Astrocyte of the hippocampus (primary cell): ENCODE data around the gene SNCG.

Experiments used
- DNase-seq: peaks from one replicate; pipeline ENCODE4 v3.0.0; 2011; ENCODE audit warnings: low read depth, low spot score

The SNCG gene

DNA sequence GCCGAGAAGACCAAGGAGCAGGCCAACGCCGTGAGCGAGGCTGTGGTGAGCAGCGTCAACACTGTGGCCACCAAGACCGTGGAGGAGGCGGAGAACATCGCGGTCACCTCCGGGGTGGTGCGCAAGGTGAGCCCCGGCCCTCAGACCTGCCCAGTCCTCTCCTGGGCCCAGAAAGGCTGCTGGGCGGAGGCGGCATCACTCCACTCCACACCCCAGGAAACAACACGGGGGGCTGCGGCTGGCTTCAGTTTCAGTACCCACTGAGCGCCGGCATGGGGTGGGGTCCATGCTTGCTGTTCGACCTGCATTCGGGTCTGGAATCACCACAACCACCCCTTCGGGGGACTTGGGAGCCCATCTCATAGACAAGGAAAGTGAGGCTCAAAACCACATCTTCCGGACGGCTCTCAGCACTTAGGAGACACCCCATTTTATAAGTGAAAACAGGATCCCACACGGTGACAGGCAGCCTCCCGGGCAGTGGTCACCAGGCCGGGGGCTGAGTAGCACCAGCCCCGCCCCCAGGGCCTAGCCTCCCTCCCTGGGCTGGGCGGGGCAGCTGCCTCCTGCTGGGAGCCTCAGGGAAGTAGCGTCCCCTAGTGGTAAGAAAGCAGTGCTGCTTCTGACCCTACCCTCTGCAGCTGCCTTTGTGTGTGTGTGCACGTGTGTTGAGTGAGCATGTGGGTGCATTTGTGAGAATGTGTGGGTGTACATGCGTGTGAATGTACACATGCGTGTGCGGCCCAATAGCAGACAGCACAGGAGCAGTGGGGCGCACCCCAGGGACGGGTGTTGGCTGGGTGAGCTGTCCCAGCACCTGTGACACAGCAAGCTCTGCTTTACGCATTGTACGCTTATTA lies 1.8 kb downstream of the SNCG start:
- DNase-seq, result peak; percentile 65

DNA sequence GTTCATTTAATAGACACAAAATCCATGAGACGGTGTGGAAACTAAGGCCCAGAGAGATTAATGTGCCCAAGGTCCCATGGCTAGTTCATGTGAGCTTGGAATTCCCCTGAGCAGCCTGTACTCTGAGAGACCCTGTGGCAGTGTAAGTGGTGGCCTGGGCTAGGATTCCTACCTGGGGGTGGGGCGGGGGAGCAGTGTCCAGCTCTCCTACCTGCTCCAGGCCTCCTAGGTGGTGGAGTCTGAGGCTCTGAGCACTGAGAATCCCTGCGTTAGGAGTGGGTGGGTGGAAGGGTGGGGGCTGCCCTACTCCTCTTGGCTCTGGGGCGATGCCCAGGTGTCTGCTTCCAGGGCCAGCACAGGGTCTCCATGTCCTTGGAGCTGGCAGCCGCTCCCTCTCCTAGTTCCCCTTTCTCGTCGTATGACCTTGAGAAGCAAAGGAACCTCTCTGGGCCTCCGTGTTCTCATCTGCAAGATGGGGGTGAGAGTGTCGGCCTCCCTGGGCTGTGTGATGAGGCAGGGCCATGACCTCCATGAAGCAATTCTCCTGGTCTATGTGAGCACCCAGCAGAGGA lies 2.5 kb downstream of the SNCG start:
- DNase-seq, result no peak

DNA sequence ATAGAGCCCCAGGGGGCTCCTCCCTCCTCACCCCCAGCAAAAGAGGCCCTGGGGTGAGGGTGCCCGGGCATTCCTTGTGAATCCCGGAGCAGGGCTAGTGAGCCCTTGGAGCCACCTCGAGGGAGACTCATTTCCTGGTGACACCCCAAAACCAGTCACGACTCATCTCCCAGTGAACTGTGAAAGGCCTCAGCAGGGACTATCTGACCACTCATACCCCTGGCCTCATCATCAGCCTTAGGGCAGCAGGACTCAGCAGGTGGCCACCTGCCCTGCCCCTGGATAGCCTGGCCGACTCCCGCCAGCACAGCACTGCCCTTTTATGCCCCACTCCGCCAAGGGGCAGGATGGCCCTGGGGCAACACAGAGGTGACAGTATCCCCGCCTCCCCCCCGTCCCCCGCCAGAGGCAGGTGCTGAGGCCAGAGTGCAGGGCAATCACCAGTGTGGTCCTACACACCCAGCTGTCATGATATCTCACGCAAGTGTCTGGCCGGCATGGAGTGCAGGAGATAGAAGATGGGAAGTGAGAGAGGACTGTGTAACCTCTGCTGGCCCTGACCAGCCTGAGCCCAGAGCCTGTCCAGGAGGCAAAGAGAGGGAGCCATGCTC lies 3.2 kb downstream of the SNCG start:
- DNase-seq, result no peak

DNA sequence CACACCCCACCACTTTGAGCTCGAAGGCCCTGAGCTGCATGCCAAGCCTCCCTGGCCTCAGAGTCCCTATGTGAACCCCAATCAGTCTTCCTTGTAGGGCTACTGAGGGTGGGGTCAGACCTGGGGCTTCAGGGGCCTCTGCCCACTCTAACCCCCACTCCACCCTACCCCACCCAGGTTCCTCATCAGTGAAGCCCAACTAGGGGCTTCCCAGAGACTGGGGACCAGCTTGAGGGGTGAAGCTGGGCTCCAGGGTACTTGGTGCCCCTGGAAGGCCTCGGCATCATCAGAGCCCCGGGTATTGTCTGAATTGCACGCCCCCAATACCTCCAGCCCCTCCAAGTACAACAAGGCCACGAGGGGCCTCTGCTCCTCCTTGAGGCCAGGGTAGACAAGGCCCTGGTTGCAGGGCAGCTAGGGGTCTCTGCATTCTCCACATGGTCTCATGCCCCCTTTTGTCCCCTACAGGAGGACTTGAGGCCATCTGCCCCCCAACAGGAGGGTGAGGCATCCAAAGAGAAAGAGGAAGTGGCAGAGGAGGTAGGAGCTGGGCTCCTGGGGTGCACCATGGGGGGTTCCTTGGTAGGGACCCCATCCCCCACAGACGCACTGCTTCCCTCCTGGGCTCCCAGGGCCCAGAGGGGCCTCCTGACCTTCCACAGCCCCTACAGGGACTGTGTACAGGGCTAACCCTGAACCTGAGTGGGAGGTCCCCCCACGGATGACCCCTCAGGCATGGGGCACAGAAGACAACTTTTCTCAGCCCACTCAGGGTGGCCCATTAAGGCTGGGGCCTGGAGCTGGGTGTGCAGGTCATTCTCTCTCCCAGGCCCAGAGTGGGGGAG lies 4.0 kb downstream of the SNCG start:
- no peak for DNase-seq

DNA sequence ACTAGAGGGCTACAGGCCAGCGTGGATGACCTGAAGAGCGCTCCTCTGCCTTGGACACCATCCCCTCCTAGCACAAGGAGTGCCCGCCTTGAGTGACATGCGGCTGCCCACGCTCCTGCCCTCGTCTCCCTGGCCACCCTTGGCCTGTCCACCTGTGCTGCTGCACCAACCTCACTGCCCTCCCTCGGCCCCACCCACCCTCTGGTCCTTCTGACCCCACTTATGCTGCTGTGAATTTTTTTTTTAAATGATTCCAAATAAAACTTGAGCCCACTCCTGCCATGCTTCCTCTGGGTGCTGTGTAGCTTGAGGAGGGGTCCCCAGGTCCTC lies 4.5 kb downstream of the SNCG start:
- DNase-seq, result no peak

DNA sequence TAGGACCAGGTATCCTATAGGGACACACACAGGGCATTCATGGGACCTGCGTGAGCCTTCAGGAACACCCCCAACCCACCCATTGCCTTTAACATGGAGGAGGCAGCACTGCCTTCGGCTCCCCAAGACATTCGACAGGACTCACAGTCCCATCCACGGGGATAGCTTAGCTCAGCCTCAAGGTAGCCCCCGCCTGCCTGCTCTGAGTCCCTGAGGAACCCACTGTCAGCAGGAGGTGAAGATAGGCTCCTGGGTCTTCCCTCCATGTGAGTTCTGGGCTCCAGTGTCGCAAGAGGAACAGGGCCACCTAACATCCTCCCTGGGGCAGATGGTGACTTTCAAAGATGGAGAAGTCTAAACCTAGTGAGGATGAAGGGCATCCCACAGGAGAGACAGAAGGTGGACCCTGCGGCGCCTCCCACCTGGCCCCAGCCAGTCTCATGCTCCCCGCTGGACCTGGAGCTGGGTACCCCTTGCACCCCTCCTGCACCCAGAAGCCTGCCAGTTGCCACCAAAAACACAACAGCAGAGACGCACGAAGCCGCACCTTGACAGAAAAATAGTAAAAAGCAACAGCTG lies 5.0 kb downstream of the SNCG start:
- no peak for DNase-seq

DNA sequence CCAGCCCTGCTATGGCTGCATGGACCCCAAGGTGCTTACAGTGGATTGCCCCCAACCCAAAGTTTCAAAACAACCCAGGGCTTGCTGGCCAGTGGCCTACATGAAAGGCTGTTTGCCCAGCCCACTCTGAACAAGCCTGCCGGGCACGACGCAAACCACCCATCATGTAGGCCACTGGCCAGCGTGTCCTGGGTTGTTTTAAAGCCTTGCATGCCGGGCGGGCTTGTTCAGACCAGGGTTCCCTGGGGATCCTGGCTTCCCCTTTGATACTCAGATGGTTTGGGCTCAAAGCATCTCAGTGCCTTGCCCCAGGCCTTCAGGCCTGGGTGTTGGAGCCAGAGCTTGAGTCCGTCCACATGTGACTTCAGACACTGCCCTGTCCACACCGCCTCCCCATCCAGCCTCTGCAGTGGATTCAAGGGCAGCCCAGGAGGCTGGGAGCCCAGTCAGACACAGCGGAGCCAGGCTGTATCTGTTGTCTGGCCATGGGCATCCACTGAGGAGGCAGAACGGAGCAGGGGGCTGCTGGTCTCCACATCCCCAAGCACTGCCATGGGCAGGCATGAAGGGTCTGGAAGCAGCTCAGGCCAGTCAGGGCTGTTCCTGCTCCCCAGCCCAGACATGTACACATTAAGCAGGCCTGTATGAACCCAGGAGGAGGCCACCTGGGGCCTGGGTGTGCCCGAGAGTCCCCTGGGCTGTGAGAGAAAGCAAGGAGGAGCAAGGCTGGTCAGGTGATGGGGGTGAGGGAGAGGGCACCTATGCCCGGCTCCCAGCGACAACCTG lies 5.9 kb downstream of the SNCG start:
- DNase-seq, result no peak

DNA sequence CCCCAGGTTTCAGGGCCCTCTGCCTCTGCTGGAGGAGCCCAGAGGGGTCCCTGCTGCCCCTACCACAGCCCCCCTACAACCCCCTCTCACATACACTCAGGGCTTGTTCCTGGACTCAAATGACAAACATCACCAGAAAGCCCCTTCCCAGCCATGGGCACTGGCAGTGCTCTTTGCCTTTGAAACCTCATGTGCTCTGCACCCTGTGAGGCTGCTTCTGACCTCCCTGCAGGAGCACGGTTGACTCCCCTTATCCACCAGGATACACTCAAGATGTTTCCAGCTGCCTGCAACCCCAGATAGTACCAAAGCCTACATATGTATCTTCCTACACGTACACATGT lies 6.4 kb downstream of the SNCG start:
- no peak for DNase-seq

DNA sequence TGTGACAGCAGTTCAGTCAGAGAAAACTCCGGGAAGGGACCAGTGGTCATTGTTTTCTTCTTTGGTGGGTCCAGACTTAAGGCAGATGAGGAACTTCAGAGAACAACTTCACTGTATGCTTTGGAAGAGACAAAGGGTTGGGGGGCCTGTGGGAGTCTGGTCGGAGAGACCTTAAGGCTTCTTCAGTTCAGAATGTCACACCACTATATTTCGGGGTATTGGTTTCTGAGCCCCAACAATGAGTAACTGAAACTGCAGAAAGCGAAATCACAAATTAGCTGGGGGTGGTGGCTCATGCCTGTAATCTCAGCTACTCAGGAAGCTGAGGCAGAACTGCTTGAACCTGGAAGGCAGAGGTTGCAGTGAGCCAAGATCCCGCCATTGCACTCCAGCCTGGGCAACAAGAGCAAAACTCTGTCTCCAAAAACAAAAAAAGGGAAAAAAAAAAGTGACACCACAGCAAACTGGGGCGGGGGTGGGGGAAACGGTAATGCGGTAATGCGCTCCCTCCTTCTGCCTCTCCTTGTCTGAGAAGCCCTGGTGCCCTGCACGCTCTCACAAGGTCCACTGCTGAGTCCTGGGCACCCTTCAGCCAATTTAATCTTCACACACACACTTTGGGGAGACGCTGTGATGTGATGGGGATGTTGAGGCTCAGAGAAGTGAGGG lies 7.7 kb downstream of the SNCG start:
- DNase-seq, result no peak

DNA sequence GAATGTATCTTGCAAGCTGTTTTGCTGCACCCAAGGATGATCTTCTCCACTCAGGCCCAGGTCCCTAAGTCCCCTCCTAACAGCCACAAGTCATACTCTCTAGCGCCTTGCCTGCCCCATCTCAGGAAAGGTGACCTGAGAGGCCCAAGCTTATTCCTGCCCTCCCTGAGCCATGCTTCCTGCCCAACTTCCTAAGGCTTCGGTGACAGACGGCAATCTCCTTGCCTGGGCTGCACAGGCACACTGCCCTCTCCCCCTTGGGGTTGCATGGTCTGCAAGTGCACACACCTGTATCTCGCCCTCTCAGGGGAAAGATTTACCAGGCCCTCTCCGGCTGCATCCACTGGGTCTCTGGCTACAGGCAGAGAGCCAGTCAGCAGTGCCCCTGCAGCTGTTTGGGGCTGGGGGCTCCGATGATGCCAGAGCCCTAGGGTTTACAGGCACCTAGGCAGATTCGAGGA lies 9.1 kb downstream of the SNCG start:
- DNase-seq, result no peak

DNA sequence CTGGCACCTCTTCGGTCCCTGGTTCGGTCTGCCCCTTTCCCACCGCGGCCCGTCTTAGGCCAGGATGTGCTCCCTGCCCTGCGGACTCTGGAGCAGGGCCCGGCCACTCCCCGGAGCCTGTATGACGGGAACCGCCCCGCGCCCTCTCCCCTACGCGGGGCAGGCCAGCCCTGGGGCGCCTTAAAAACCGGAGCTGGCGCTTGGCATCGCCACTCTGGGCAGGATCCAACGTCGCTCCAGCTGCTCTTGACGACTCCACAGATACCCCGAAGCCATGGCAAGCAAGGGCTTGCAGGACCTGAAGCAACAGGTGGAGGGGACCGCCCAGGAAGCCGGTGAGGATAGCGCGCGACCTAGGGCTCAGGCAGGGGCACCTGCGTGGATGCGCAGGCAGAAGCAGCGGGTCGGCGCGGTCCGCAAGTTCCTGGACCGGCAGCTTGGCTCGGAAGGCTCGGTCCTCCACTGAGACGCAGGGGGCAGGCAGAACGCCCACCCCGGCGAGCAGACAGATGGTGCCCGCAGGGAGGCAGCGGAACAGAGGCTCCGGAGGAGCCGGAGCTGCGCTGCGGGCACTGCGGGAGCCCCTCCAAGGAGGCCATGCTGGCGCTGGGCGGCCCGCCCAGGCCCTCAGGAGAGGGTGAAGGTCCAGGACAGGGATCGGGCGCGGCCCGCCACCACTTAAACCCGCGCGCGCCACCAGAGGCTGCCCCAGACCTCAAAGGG lies 10.0 kb downstream of the SNCG start, which contains the start of gene ADIRF:
ADIRF (plus strand) TSS at position 212 of the 723 bp plus-strand sequence; CDS start at position 275, 63 bp downstream.
- DNase-seq, result no peak

DNA sequence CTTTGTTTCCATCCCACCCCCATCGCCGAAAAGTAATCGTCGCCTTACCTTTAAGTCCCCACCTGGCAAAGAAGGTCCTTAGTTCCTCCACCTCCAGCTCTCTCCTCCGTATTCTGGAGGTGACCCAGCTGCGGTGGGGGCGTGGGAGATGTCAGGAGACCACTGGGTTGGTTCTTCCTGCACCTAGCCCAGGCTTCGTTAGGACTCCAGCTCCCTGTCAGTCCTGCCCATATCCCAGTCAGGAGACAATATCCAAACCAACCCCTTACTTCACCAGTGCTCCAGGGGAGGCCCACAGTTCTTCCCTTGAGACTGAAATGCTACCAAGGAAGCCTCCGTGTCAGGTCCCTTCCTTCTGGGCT lies 10.6 kb downstream of the SNCG start:
- DNase-seq, result no peak

DNA sequence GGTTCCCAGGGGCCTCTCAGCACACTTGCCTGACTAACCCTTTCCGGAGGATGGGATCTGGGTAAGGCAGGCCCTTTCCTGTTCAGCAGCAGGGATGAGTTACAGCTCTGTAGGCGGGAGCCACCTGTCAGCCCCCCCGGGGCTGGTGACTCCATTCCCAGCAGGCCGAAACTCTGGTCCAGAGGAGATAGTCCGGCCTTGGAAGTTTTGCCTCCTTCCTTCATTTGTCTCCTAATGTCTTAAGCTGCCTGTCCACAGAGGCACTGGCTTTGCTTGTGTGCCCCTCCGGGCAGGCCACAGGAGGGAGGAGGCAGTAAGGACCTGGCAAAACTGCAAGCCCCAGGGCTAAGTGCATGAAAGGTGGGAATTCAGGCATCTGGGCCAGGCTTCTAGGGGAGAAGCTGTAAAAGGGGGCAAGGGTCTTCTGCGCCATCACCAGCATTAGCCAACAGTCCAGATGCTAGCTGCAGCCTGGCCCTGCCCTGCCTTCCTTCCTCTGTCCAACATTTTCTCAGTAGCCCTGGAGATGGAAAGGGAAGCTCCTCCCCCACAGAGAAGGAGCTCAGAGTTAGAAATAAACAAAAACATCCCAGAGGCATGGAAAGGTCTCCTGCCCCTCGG lies 11.1 kb downstream of the SNCG start:
- DNase-seq, result no peak

DNA sequence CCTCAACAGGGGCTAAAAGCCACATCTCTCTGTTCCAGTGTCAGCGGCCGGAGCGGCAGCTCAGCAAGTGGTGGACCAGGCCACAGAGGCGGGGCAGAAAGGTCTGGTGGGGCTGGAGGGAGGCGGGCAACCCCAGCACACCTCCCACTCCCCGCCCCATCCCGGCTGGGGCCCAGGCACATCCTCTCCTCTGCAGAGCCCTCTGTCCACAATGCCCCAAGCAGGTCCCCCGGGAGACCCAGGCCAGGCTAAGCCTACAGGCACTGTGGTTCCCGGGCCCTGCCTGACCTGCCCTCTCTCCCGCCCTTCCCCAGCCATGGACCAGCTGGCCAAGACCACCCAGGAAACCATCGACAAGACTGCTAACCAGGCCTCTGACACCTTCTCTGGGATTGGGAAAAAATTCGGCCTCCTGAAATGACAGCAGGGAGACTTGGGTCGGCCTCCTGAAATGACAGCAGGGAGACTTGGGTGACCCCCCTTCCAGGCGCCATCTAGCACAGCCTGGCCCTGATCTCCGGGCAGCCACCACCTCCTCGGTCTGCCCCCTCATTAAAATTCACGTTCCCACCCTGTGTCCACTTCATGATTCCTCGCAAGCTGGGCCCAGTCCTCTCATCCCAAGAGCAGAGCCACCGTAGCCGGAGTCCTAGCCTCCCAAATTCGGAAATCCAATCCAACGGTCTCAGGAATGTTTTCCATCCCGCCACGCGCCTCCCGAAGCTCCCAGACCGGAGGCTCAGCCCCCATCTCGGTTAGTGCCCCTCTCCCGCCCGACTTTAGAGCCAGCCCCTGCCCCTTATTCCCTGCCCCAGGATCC lies 12.0 kb downstream of the SNCG start:
- DNase-seq, result no peak

DNA sequence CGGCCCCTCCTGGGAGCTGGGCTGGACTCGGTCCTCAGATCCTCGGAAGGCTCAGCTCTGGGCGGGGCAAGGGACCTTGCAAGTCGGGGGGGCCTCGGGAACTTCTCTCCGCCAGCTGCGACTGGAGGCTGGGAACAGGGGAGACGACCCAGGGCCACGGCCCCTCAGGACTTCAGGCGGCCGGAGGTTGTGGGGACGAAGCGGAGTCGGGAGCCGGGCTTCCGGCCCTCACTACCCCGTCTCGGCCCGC lies 12.5 kb downstream of the SNCG start:
- no peak for DNase-seq

DNA sequence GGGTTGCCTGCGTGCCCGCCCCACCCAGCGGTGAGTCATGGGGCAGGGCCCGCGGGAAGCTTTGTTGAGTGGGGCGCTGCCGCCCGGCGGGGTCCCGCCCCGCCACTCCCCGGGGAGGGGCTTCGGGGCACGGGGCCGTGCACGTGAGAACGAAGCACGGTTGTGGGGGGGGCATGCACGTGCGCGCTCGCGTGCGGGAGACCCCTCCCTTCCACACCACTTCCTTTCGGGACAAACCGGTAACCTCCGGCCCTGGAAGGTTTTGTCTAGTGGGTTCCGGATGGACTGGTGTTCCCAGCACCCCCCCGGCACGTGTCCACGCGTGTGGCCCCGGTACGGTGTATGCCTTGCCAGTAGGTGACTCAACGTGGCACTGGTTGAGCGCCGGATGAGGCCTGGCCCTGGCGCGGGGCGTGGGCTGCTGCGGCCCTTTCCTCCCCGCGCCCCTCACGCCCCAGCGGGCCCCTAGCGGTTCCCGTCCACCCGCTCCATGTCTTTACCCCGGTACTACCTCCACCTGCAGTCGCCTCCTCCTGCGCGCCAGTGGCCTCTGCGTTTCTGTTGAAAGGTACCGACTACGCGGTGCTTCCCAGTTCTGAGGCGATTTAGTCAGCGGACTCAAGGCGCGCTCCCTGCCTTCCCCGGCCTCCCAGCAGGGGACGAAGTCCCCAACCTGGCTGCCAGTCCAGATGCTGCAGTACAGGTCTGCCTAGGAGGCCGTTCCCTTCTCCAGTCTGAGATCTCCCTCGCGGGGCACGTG lies 13.0 kb downstream of the SNCG start:
- peak; percentile 94 for DNase-seq

DNA sequence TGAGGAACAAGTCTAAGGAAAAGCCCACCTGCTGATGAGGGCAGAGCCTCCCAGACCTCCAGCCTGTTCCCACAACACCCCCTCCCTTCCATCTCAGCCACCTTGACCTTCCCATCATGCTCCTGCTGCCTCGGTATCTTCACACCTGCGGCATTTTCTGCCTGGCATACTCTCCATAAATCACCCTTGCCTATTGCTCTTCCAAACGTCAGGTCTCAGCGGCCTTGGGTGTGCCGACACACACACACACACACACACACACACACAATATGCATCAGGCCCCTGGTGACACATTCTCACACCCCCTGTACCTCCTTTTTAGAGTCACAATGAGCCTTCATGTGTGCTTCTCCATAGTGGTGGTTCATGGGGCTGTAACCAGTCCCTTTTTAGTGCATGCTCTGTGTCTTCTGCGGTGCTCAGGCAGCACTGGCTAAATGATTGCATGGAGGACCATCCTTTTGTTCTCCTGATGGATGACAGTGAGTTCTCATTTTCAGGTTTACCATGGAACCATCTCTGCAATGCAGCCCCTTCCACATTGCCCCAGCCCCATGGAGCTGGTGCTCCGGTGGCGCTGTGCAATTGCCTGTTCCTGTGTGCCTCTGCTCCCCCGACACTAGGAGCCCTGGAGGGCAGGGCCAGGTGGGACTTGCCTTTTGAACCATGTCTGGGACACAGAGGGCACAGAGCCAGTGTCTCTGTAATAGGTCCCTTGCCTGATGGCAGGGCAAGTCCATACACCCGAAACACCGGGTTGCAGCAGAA lies 14.4 kb downstream of the SNCG start:
- DNase-seq, result no peak
